Naive B cell (primary cell): Measurements from ENCODE around the gene MRNIP. TPM values are rescaled to one million over a fixed set of nuclear protein-coding genes. Genes with fewer than 3 reads are reported as not detected.

ENCODE experiments used
- ATAC-seq, 2 donors: fragments of 150-1000 bp; cut with Tn5 transposase; 2 replicates each; pipeline ENCODE4 v1.10.0; 2021; ENCODE audit warnings: low read depth in 2 of 2, mild to moderate bottlenecking in 2 of 2, moderate library complexity in 2 of 2
- DNase-seq: peaks from one replicate; pipeline ENCODE4 v3.0.0; 2022
- H3K27ac Mint-ChIP-seq, 6 donors: one replicate each; pipeline ENCODE4 v1.8.0; 2020 to 2022; ENCODE audit warnings: mild to moderate bottlenecking in 6 of 6, mixed read lengths in 6 of 6, moderate library complexity in 5 of 6, inconsistent platforms in 2 of 6
- H3K27me3 Mint-ChIP-seq, 3 donors: one replicate each; pipeline ENCODE4 v1.8.0; 2021 to 2022; ENCODE audit warnings: mixed read lengths in 3 of 3, mild to moderate bottlenecking in 1 of 3
- H3K36me3 Mint-ChIP-seq, 2 donors: one replicate each; pipeline ENCODE4 v1.8.0; 2020 to 2022; ENCODE audit warnings: mixed read lengths in 2 of 2, inconsistent platforms in 1 of 2, mild to moderate bottlenecking in 1 of 2
- H3K4me1 Mint-ChIP-seq, 3 donors: one replicate each; pipeline ENCODE4 v1.8.0; 2020 to 2022; ENCODE audit warnings: mixed read lengths in 3 of 3, inconsistent platforms in 1 of 3, mild to moderate bottlenecking in 1 of 3, moderate library complexity in 1 of 3
- H3K4me3 Mint-ChIP-seq, 8 donors: one replicate each; pipeline ENCODE4 v1.8.0; 2020 to 2022; ENCODE audit warnings: mild to moderate bottlenecking in 8 of 8, mixed read lengths in 8 of 8, moderate library complexity in 8 of 8, inconsistent platforms in 2 of 8
- H3K9me3 Mint-ChIP-seq, 7 donors: one replicate each; pipeline ENCODE4 v1.8.0; 2020 to 2022; ENCODE audit warnings: mixed read lengths in 7 of 7, mild to moderate bottlenecking in 5 of 7, inconsistent platforms in 2 of 7, moderate library complexity in 1 of 7
- polyA plus RNA-seq, 6 donors: library from polyadenylated mRNA; unstranded; fragments of 300-500 nt; fragmentation: Illumina TruSeq; gene quantifications; one replicate each; pipeline ENCODE4 v1.2.3, GENCODE V29; 2021; ENCODE audit warnings: low read depth in 6 of 6

MRNIP gene
- polyA plus RNA-seq, 6 donors from 2014 or later, result 4.4 to 21.2 (median 16.6) TPM

DNA sequence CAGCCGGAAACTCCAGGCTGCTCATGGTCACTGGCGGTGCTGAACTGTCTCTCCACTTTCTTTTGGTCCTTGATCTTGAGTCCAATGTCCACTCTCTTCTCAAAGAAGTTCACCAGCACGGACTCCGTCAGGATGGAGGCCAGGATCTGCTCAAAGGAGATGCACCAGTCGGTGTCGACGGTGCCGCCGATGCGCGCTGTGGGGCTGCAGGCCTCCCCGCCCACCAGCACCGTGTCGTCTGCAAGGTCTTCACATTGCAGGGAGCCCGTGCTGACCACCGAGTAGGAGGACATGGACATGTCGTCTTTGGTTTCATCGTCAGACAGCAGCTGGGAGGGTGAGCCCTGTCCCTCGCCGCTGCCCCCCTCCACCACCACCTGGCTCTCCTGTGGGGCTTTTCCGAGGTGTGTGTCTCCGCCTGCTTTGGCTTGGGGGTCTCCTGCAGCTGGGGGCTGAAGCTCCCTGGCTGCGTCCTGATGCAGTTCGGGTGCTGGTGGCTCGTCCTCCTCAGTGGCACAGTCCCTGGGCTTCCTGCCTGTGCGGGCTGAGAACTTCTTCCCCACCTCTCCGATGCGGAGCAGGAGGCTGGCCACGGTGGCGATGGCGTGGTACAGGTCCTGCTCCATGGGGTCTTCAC, 5.0 kb upstream of the MRNIP start:
- Mint-ChIP-seq H3K27me3 (no peaks in the 10 kb centered on the region), H3K27ac (no peak overlapping the region), H3K4me3 (no peak overlapping the region), H3K36me3 (peaks cover 0 to 6% of the 10 kb centered on the region in 2 donors), H3K9me3 (no peaks in the 10 kb centered on the region), H3K4me1 (peaks cover 5 to 28% (median 7%) of the 10 kb centered on the region in 3 donors)
- no peak for DNase-seq
- no peak for ATAC-seq

GRCh38 chr5:179862891-179863290, 4.3 kb upstream of the MRNIP start:
- DNase-seq, result no peak
- H3K4me3 Mint-ChIP-seq, result peak overlapping the region in 1 of 8 donors; percentile 63

GRCh38 chr5:179862296-179862695, 3.7 kb upstream of the MRNIP start:
- no peaks in the 10 kb centered on the region for H3K27me3 Mint-ChIP-seq
- H3K4me1 Mint-ChIP-seq, result peaks cover 9 to 38% (median 14%) of the 10 kb centered on the region in 3 donors
- peaks cover 0 to 6% of the 10 kb centered on the region in 2 donors for H3K36me3 Mint-ChIP-seq
- peak overlapping the region in 1 of 6 donors; percentile 47 for H3K27ac Mint-ChIP-seq
- no peak for DNase-seq
- H3K9me3 Mint-ChIP-seq, result no peaks in the 10 kb centered on the region
- no peak overlapping the region for H3K4me3 Mint-ChIP-seq
- no peak for ATAC-seq

More at GRCh38 chr5:179862891-179863290, 4.3 kb upstream of the MRNIP start:
- Mint-ChIP-seq H3K4me1 (peaks cover 9 to 35% (median 9%) of the 10 kb centered on the region in 3 donors), H3K36me3 (peaks cover 0 to 6% of the 10 kb centered on the region in 2 donors), H3K27ac (no peak overlapping the region), H3K9me3 (no peaks in the 10 kb centered on the region), H3K27me3 (no peaks in the 10 kb centered on the region)
- no peak for ATAC-seq

DNA sequence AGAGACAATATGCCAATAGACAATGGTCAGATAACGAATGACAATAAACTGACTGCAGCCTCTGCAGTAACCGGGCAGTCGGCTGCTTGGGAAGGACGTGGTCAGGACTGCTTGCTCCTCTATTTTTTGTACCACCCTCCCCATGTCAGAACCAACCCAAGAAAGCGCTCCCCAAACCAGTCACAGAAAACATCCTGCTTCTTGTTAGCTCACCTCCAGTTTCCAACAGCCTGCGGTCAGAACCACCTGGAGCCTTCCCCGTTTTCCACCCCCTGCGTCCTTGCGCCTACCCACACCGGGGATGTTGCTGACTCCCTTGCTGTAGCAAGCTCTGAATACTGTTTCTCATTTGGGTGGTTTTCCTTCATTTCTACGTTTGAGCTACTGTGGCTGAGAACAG, 1.7 kb upstream of the MRNIP start:
- ATAC-seq (no peak), DNase-seq (no peak)
- peak overlapping the region in 3 of 6 donors; percentile 28 to 50 (median 47) for H3K27ac Mint-ChIP-seq
- peaks cover 7 to 27% (median 18%) of the 10 kb centered on the region in 3 donors for H3K4me1 Mint-ChIP-seq
- H3K9me3 Mint-ChIP-seq, result no peaks in the 10 kb centered on the region
- H3K4me3 Mint-ChIP-seq, result peak overlapping the region; percentile 53 to 98 (median 88)
- H3K27me3 Mint-ChIP-seq, result no peaks in the 10 kb centered on the region
- peaks cover 0 to 6% of the 10 kb centered on the region in 2 donors for H3K36me3 Mint-ChIP-seq

GRCh38 chr5:179858241-179858585, 404 bp downstream of the MRNIP start:
- Mint-ChIP-seq H3K36me3 (peaks cover 0 to 6% of the 10 kb centered on the region in 2 donors), H3K27me3 (no peaks in the 10 kb centered on the region), H3K9me3 (no peaks in the 10 kb centered on the region), H3K27ac (peak overlapping the region; percentile 79 to 97 (median 91)), H3K4me1 (peaks cover 9 to 28% (median 27%) of the 10 kb centered on the region in 3 donors), H3K4me3 (peak overlapping the region; percentile 93 to 99 (median 98))
- peak; percentile 52 for DNase-seq
- peak; percentile 55 to 61 for ATAC-seq

DNA sequence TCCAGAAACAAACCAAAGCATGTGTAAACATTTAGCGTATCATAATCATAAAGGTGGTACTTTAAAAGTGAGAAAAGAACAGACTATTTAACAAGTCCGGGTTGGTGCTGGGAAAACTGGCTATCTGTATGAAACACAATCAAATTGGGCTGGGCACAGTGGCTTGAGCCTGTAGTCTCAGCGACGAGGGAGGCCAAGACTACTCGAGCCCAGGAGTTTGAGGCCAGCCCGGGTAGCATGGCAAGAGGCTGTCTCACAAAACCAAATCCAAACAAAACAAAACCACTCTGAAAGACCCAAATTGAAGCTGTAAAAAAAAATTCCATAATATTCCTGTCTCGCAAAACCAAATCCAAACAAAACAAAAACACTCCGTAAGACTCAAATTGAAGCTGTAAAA, 4.3 kb downstream of the MRNIP start:
- DNase-seq (no peak), ATAC-seq (no peak)
- Mint-ChIP-seq H3K4me1 (peaks cover 28 to 48% (median 28%) of the 10 kb centered on the region in 3 donors), H3K36me3 (peaks cover 0 to 9% of the 10 kb centered on the region in 2 donors), H3K27ac (peak overlapping the region in 2 of 6 donors; percentile 29 to 63), H3K27me3 (no peaks in the 10 kb centered on the region), H3K9me3 (no peaks in the 10 kb centered on the region), H3K4me3 (peak overlapping the region in 1 of 8 donors; percentile 54)

DNA sequence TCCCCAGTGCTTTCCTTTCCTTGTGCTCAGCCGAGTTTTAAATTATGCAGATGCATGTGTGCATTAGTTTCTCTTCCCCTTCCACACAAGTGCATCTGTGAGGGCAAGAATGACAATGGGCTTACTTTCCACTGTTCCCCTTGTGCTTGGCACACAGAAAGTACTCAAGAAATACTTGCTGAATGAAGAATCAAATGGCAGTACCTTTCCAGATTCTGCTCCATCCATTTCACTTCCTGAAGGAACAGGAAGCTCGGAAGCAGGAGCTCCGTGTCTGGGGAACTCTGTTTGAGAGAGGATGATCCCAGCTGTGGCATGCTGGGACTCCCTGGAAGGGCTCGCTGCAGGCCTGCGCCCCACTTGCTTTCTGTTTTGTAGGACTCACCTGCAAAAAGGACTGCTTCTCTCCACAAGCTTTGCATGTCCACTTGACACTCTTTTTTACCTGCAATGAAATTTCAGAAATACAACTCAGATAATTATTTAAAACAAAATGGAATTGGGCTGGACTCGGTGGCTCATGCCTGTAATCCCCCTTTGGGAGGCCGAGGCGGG, 5.5 kb downstream of the MRNIP start:
- peak; percentile 65 for DNase-seq
- H3K9me3 Mint-ChIP-seq, result no peaks in the 10 kb centered on the region
- H3K4me3 Mint-ChIP-seq, result peak overlapping the region; percentile 43 to 74 (median 48)
- H3K4me1 Mint-ChIP-seq, result peaks cover 19 to 41% (median 28%) of the 10 kb centered on the region in 3 donors
- no peaks in the 10 kb centered on the region for H3K27me3 Mint-ChIP-seq
- H3K27ac Mint-ChIP-seq, result peak overlapping the region; percentile 6 to 71 (median 56)
- peaks cover 0 to 9% of the 10 kb centered on the region in 2 donors for H3K36me3 Mint-ChIP-seq
- ATAC-seq, result peak; percentile 97 to 98

DNA sequence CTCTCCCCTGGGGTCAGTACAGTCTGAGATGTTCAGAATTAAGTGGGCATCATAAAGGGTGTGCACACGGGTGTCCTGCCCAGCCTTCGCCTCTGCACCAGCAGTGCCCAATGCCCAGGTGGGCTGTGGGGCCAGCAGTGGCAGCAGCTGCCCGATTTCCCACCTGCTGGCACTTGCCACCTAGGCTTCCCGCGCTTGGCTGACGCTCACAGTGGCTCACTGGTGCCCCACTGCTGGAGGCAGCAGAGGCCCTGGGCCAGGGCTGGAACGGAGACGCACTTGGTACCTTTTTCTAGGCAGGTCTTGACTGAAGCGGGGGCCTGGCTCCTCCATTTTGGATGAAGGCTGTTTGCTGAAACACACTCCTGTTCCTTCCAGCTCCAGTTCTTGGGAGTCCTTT, 17.0 kb downstream of the MRNIP start:
- ATAC-seq, result no peak
- Mint-ChIP-seq H3K36me3 (peaks cover 12 to 22% of the 10 kb centered on the region in 2 donors), H3K4me3 (no peak overlapping the region)

GRCh38 chr5:179840766-179841165, 17.9 kb downstream of the MRNIP start:
- Mint-ChIP-seq H3K27me3 (no peaks in the 10 kb centered on the region), H3K36me3 (peaks cover 20 to 21% of the 10 kb centered on the region in 2 donors), H3K4me1 (peaks cover 7 to 15% (median 10%) of the 10 kb centered on the region in 3 donors), H3K27ac (no peak overlapping the region), H3K9me3 (peaks cover 0 to 5% (median 3%) of the 10 kb centered on the region in 7 donors), H3K4me3 (no peak overlapping the region)
- no peak for ATAC-seq
- no peak for DNase-seq

More for the DNA sequence above, 17.0 kb downstream of the MRNIP start:
- Mint-ChIP-seq H3K27me3 (no peaks in the 10 kb centered on the region), H3K27ac (peak overlapping the region in 1 of 6 donors; percentile 57), H3K9me3 (peaks cover 0 to 5% (median 3%) of the 10 kb centered on the region in 7 donors), H3K4me1 (peaks cover 4 to 10% (median 4%) of the 10 kb centered on the region in 3 donors)
- no peak for DNase-seq

DNA sequence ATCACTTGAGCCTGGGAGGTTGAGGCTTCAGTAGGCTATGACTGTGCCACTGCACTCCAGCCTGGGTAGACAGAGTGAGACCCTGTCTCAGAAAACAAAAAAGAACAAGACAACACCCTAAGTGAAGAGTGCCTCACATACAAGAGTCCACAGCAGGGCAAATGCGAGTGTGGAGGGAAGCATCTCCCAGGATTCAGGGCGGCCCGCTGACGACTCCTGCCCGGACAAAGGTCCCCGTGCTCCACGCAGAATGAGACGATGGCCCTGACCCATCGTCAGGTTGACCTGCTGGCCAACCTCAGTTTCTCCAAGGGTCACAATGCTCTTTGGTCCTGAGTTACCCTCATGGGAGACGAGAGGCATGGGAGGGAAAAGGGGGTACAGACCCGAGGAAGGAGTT, 18.3 kb downstream of the MRNIP start:
- Mint-ChIP-seq H3K4me1 (peaks cover 7 to 15% (median 10%) of the 10 kb centered on the region in 3 donors), H3K9me3 (peaks cover 0 to 5% (median 3%) of the 10 kb centered on the region in 7 donors), H3K36me3 (peaks cover 20 to 22% of the 10 kb centered on the region in 2 donors), H3K4me3 (no peak overlapping the region), H3K27ac (peak overlapping the region in 2 of 6 donors; percentile 54 to 66), H3K27me3 (no peaks in the 10 kb centered on the region)
- DNase-seq (no peak), ATAC-seq (no peak)

- Mint-ChIP-seq H3K4me3 (peak overlapping the region in 1 of 8 donors; percentile 1), H3K9me3 (peaks cover 0 to under 1% (median 0%) of the 10 kb centered on the region in 7 donors), H3K27me3 (no peaks in the 10 kb centered on the region), H3K27ac (peak overlapping the region in 4 of 6 donors; percentile 33 to 83 (median 54)), H3K36me3 (peaks cover 15% of the 10 kb centered on the region in 2 donors), H3K4me1 (peaks cover 7 to 15% (median 10%) of the 10 kb centered on the region in 3 donors)
- no peak for ATAC-seq
- no peak for DNase-seq
Observed at GRCh38 chr5:179839328-179840256, 19.0 kb downstream of the MRNIP start.

DNA sequence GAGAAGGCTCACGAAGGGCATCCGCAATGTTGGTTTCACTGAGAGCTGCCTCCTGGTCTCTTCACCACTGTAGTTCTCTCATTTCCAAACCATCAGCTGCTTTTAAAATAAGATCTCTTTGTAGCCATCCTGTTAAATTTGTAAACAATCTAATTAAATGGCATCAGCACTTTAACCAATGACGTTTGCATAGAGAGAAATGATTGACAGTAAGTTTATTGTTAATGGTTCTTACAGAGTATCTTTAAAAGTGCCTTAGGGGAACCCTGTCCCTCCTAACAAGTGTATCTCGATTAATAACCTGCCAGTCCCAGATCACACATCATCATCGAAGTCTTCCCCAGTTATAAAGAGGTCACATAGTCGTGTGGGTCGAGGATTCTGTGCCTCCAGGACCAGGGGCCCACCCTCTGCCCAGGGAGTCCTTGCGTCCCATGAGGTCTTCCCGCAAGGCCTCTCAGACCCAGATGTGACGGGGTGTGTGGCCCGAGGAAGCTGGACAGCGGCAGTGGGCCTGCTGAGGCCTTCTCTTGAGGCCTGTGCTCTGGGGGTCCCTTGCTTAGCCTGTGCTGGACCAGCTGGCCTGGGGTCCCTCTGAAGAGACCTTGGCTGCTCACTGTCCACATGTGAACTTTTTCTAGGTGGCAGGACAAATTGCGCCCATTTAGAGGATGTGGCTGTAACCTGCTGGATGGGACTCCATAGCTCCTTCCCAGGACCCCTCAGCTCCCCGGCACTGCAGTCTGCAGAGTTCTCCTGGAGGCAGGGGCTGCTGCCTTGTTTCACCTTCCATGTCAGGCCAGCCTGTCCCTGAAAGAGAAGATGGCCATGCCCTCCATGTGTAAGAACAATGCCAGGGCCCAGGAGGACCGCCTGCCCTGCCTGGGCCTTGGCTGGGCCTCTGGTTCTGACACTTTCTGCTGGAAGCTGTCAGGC, 21.3 kb downstream of the MRNIP start:
- peaks cover 13 to 28% of the 10 kb centered on the region in 2 donors for H3K36me3 Mint-ChIP-seq
- DNase-seq (no peak), ATAC-seq (peak in 1 of 2 donors; percentile 2)
- H3K27me3 Mint-ChIP-seq, result no peaks in the 10 kb centered on the region
- H3K9me3 Mint-ChIP-seq, result no peaks in the 10 kb centered on the region
- peak overlapping the region in 1 of 8 donors; percentile 56 for H3K4me3 Mint-ChIP-seq
- peaks cover 7 to 15% (median 10%) of the 10 kb centered on the region in 3 donors for H3K4me1 Mint-ChIP-seq
- peak overlapping the region; percentile 72 to 97 (median 90) for H3K27ac Mint-ChIP-seq
